ENCODE results near the gene TPK1. TPM values are rescaled to one million over a fixed set of nuclear protein-coding genes. Genes with fewer than 3 reads are reported as not detected.
"Not testable (repeated sequence)": the region's sequence is repeated elsewhere in the genome, so short reads cannot be mapped to it uniquely, and the experiment has no call there.

Gene TPK1
- total RNA-seq, 1 donor from 2014 or later: 5.0 TPM

- intact Hi-C loops (cut with DNase I): no loop called here
- ATAC-seq (peak; percentile 56), DNase-seq (ENCODE audit: missing footprints) (no peak)
Observed at GRCh38 chr7:144588559-144589051, 247.2 kb downstream of the TPK1 start.

- ATAC-seq (no peak), DNase-seq (ENCODE audit: missing footprints) (no peak)
- intact Hi-C loops (cut with DNase I): no loop called here
Observed at GRCh38 chr7:144587701-144588100, 248.2 kb downstream of the TPK1 start.

- no peak for ATAC-seq
- intact Hi-C loops (cut with DNase I): no loop called here
Observed at GRCh38 chr7:144584726-144585125, 251.1 kb downstream of the TPK1 start.

GRCh38 chr7:144579687-144580086 is 256.2 kb downstream of the TPK1 start:
- intact Hi-C loops (cut with DNase I): no loop called here
- DNase-seq (ENCODE audit: missing footprints) (no peak), ATAC-seq (no peak)

More at GRCh38 chr7:144584726-144585125, 251.1 kb downstream of the TPK1 start:
- DNase-seq (ENCODE audit: missing footprints): no peak

- intact Hi-C loops (cut with DNase I): no loop called here
- no peak for DNase-seq (ENCODE audit: missing footprints)
- ATAC-seq: no peak
Observed at GRCh38 chr7:144575456-144575855, 260.4 kb downstream of the TPK1 start.

- intact Hi-C loops (cut with DNase I); ATAC-seq; DNase-seq (ENCODE audit: missing footprints): not testable (repeated sequence)
Observed at GRCh38 chr7:144574753-144575152, 261.1 kb downstream of the TPK1 start.

GRCh38 chr7:144568233-144568632 is 267.6 kb downstream of the TPK1 start:
- DNase-seq (ENCODE audit: missing footprints) (no peak), ATAC-seq (no peak)
- intact Hi-C loops (cut with DNase I): no loop called here

GRCh38 chr7:144565586-144565985 is 270.3 kb downstream of the TPK1 start:
- intact Hi-C loops (cut with DNase I): no loop called here
- ATAC-seq: no peak
- DNase-seq (ENCODE audit: missing footprints): no peak

DNA sequence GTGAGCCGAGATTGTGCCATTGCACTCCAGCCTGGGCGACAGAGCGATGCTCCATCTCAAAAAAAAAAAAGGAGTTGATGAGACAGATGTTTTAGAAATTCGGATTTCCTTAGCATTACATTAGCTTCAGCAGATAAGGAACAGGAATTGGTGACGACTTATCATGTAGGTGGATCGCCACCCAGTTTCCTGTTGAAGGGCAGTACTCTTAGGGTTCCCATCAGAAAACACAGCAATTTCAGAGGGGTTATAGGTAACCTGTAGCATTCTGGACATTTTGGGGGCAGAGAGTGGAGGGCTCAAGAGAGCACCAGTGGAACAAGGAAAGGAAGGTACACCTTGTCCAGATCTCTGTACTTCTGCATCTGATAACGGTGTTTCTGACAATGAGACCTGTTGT is 286.0 kb downstream of the TPK1 start:
- ATAC-seq: no peak
- intact Hi-C loops (cut with DNase I): no loop called here
- DNase-seq (ENCODE audit: missing footprints): no peak

DNA sequence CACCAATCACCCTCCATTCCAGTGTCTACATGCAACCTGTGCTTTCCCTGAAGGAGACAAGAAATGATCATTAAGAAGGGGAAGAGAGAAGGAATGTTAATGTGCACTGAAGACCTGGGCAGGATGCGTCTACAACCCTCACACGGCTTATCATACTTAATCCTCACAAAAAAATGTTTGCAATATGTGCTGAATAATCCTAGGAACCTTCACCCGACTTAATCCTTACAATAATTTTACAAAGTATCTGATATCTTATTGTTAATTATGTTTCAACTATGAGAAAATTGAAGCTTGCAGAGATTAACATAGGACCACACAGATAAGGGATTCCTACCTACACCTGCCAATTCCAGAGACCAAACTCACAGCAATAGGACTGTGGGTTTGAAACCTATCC is 287.3 kb downstream of the TPK1 start:
- intact Hi-C loops (cut with DNase I): no loop called here
- DNase-seq (ENCODE audit: missing footprints) (no peak), ATAC-seq (no peak)

DNA sequence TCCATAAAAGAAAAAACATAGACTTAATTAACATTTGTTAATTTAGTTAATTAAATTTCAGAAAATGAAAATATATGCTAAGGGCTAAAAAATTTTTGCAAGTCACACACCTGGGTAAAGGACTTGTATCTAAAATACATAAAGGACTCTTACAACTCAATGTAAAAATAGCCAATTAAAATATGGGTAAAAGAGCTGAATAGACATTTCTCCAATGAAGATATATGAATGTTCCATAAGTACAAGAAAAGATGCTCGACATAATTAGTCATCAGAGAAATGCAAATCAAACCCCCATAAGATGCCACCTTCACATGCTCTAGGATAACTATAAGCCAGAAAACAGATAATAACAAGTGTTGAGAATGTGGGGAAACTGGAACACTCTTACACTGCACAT is 288.0 kb downstream of the TPK1 start:
- intact Hi-C loops (cut with DNase I): no loop called here
- no peak for ATAC-seq

DNA sequence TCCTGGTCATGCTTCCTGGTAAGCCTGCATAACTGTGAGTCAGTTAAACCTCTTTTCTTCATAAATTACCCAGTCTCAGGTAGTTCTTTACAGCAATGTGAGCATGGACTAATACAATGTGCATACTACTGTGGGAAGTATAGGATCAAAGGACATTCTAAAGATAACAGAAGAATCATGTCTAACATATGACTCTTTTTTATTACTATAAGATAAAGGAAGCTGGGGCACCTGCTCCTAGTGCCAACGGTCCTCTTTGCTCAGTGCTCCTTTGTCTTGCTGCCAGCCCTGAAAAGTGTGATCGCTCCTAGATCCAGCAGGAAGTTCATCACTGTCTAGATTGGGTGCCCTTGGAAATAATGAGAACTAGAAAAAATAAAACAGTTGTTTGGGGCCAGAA is 289.1 kb downstream of the TPK1 start:
- DNase-seq (ENCODE audit: missing footprints) (no peak), ATAC-seq (no peak)
- intact Hi-C loops (cut with DNase I): no loop called here

More for the DNA sequence above, 288.0 kb downstream of the TPK1 start:
- no peak for DNase-seq (ENCODE audit: missing footprints)

DNA sequence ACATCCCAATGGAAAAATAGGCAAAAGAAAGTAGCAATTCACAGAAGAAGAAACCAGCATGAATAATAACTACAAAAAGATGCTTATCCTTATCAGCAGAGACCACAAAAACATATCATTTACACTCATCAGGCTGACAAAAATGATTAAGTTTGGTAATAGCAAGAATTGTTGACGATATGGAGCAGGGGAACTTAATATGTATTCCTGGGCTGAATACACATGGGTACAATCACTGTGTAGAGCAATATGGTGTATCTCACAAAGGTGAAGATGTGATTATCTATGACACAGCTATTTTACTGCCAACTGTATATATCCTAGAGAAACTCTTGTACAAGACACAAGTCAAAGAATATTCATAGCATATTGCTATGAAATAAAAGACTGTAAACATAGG is 290.5 kb downstream of the TPK1 start:
- DNase-seq (ENCODE audit: missing footprints) (no peak), ATAC-seq (no peak)
- intact Hi-C loops (cut with DNase I): no loop called here

DNA sequence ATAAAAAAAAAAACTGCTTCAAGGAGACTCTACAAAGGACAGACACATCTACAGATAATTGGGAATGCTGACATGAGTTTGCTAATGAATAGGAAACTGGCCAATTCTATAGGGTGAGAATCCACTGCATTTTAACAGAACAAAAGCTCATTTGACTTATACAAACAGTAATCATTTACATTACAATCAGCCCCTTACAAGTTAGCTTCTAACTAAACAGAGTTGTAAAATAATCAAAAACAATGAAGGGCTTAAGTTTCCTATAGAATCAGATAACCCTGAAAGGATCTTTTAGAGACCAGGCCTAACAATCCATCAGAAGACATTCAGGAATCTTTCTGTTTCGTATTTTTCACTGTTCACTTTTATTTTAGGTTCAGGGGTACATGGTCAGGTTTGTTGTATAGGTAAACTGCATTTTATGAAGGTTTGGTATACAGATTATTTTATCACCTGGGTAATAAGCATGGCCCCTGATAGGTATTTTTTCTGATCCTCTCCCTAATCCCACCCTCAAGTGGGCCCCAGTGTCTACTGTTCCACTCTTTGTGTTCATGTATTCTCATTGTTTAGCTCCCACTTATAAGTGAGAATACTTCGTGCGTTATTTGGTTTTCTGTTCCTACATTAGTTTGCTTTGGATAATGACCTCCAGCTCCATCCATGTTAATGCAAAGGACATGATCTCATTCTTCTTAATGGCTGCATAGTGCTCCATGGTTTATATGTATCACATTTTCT is 301.0 kb downstream of the TPK1 start:
- no peak for DNase-seq (ENCODE audit: missing footprints)
- ATAC-seq: no peak
- intact Hi-C loops (cut with DNase I): no loop called here

- no peak for ATAC-seq
- DNase-seq (ENCODE audit: missing footprints): no peak
- intact Hi-C loops (cut with DNase I): no loop called here
Observed at GRCh38 chr7:144534196-144534595, 301.7 kb downstream of the TPK1 start.

- intact Hi-C loops (cut with DNase I): no loop called here
- DNase-seq (ENCODE audit: missing footprints) (no peak), ATAC-seq (no peak)
Observed at GRCh38 chr7:144531181-144531580, 304.7 kb downstream of the TPK1 start.

DNA sequence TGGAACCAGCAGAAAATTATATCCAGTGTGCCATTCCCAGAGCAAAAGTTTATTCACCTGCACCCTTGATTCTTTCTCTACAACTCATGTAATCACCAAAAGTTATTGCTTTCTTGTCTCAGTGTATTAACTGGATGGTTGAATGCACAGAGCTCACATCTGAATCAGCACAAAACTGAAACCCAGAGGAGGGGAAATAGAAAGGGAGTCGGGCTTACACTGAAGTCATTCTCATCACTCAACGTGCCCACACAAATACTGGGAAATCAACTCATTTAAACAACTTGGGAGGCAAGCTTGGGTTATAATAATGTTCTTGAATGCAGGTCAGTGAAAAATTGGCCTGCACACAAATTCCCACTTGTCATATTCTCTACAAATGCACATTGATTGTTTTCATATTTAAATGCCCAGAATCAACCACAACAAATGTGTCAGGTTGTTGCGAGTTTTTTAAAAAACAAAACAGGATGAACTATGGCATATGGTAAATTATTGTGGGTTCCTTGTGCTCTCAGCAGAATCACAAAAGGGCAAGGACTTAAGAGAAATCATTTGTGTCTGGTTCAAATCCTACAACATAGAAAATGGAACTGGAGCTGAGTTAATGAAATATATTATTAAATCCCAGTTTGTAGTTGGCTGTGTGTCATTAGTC is 306.5 kb downstream of the TPK1 start:
- DNase-seq (ENCODE audit: missing footprints): no peak
- no peak for ATAC-seq
- intact Hi-C loops (cut with DNase I): no loop called here

GRCh38 chr7:144528536-144529045 is 307.3 kb downstream of the TPK1 start:
- intact Hi-C loops (cut with DNase I): no loop called here
- ATAC-seq: no peak

GRCh38 chr7:144527051-144527471 is 308.8 kb downstream of the TPK1 start:
- DNase-seq (ENCODE audit: missing footprints) (no peak), ATAC-seq (no peak)
- intact Hi-C loops (cut with DNase I): no loop called here

More at GRCh38 chr7:144528536-144529045, 307.3 kb downstream of the TPK1 start:
- DNase-seq (ENCODE audit: missing footprints): no peak

DNA sequence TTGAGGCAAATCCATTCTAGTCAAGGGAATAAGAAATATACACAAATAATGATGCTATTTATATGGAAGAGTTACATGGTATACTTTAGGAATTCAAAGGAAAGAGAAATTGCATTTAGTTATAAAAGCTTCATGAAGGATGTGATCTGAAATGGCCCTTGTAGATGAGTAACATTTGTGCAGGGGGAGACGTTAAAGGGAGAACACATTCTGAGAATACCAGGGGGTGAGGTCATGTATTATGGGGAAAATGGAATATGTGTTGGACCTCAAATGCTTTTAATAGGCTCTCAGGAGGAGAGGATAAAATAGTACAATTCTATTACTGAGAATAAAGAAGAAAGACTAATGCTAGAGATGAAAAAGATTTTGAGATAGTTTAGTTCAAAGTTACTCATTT is 309.9 kb downstream of the TPK1 start:
- intact Hi-C loops (cut with DNase I): no loop called here
- DNase-seq (ENCODE audit: missing footprints) (no peak), ATAC-seq (no peak)
